HG03457 (cell line): ENCODE results near the gene RPS25.
"Not testable (repeated sequence)": the region's sequence is repeated elsewhere in the genome, so short reads cannot be mapped to it uniquely, and the experiment has no call there.

Source experiments
- ATAC-seq: cut with Tn5 transposase; IDR thresholded peaks from one replicate; pipeline ENCODE4 v1.9.1; 2021; ENCODE audit warnings: moderate number of reproducible peaks; ENCODE audit not compliant: unreplicated experiment

Gene RPS25

DNA sequence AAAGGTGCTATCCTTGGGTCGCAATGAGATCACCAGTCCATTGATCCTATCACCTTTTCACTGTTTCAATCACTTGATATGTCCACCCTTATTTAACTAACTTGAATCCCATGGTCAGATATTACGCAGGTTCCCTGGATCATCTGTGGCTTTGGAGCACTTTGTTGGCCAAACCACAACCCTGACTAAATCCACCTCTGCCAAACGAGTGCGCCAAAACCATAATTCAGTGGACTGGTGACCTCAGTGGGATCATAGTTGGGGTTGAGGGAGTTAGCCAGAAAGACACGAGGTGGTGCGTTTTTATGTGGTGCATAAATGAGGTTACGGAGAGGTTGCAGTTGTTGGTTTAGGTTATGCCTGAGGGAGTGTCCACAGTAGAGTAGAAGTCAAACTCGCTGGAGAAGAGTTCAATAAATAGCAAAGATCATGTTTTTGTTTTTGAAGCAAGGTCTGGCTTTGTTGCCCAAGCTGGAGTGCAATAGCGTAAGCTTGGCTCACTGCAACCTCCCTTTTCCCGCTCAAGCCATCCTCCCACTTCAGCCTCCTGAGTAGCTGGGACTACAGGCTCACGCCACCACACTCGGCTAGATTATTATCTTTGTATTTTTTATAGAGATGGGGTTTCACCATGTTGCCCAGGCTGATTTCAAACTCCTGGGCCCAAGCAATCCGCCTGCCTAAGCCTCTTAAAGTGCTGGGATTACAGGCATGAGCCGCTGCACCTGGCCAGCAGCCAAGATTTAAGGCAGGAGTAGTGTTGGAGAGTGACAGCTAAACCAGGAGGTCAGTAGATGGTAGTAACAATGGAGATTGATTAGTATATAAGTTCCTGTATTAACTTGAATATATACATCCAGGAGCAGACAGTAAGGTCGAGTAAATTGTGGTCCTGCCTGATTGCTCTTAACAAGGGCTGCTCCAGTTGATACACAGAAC lies 42.1 kb downstream of the RPS25 start:
- ATAC-seq, result no peak

DNA sequence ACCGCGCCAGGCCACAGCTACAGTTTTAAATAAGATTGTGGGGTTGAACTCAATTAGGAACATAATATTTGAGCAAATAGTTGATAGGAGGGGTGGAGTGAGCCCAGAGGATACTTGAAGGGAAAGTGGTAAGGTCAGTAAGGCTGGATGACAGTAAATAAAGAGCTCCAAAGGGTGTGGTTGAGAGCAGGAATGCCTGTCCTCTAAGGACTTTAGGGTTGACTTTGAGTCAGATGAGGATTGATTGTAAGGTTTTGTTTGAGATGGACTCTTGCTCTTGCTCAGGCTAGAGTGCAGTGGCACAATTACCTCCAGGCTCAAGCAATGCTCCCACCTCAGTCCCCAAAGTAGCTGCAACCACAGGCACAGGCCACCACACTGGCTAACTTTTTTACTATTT lies 44.2 kb downstream of the RPS25 start:
- ATAC-seq, result no peak

DNA sequence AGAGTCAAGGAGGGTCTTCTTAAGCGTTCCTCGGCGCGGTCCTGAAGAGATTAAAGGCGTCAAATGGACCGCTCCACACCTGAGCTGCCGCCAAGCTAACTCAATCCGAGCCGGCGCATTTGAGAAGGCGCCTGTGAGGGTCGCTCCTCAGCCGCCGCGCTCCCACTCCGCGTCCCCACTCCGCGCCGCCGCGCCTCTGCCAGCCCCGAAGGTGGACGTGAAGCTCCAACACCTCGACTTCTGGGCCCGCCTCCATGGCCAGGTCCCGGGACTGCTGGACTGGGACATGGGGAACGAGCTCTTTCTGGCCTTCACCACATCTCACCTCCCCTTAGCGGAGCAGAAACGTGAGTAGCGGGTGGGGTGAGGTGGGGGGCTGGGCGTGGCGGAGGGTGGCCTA lies 46.5 kb downstream of the RPS25 start, which contains the start of gene FOXR1:
FOXR1 (plus strand) TSS at position 116 of the 400 bp plus-strand sequence; CDS start at position 287, 171 bp downstream.
- ATAC-seq, result no peak

DNA sequence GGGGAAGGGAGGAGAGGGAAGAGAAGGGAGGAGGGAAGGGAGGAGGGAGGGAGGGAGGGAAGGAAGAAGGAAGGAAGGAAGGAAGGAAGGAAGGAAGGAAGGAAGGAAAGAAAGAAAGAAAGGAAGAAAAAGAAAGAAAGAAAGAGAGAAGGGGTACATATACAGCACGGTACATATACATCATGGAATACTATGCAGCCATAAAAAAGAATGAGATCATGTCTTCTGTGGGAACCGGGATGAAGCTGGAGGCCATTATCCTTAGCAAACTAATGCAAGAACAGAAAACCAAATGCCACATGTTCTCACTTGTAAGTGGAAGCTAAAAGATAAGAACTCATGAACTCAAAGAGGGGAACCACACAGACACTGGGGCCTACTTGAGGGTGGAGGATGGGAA lies 48.6 kb downstream of the RPS25 start:
- not testable (repeated sequence) for ATAC-seq
